Measurements from ENCODE around the gene CCDC102B. TPM values are rescaled to one million over a fixed set of nuclear protein-coding genes. Genes with fewer than 3 reads are reported as not detected.
A peak's percentile ranks its signal among the peaks of the same experiment; 100 is the strongest.

The CCDC102B gene
- total and polyA plus RNA-seq, 2 experiments from 2014 or later, result 1.3 to 2.1 TPM

GRCh38 chr18:68800075-68800474 lies 2.2 kb downstream of the CCDC102B start:
- H3F3A ChIP-seq (replicated peaks; ENCODE audit: low read depth), result no peaks in the 10 kb centered on the region
- H3K27me3 ChIP-seq (ENCODE audit: insufficient read depth), result no peaks in the 10 kb centered on the region
- Mint-ChIP-seq H3K4me3 (no peak overlapping the region), H3K36me3 (ENCODE audit: low read depth) (no peaks in the 10 kb centered on the region), H3K27me3 (ENCODE audit: insufficient read depth, low read depth, poor library complexity) (no peaks in the 10 kb centered on the region), H3K27ac (peak overlapping the region; percentile 2; the same call in 1 of the 2 replicates), H3K4me1 (peaks cover 13% of the 10 kb centered on the region; the same call in 2 of the 3 replicates), H3K9me3 (no peaks in the 10 kb centered on the region)
- H3K4me3 ChIP-seq, result no peak overlapping the region
- H3K36me3 ChIP-seq (ENCODE audit: insufficient read depth), result no peaks in the 10 kb centered on the region
- H3K4me2 ChIP-seq, result no peak overlapping the region
- no peak; the same call in 2 of the 3 replicates for ATAC-seq
- DNase-seq (ENCODE audit: low spot score), result peak; percentile 59
- H2AFZ ChIP-seq, result no peak overlapping the region
- 0 out of 2 replicates have a peak, but pooled peaks cover 7% of the 10 kb centered on the region for H3K4me1 ChIP-seq (ENCODE audit: insufficient read depth)
- no peak overlapping the region for H3K27ac ChIP-seq (ENCODE audit: low read depth)
- no peaks in the 10 kb centered on the region for H4K20me1 ChIP-seq (replicated peaks; ENCODE audit: insufficient read depth)
- no peak for TF ChIP-seq EZH2phosphoT487 (IDR thresholded peaks at IDR 0.05; ENCODE audit: unreplicated experiment)
- no peak for TF ChIP-seq REST (IDR thresholded peaks at IDR 0.05; ENCODE audit: unreplicated experiment)
- no peak for TF ChIP-seq POLR2AphosphoS5 (IDR thresholded peaks at IDR 0.05; ENCODE audit: low read depth)
- no peak for TF ChIP-seq CREB1 (CRISPR knock-in tag; IDR thresholded peaks at IDR 0.05; ENCODE audit: low read depth)
- no peak for TF ChIP-seq STAT1 (IDR thresholded peaks at IDR 0.05; ENCODE audit: unreplicated experiment)
- TF ChIP-seq ZNF331 (CRISPR knock-in tag; IDR thresholded peaks at IDR 0.05; ENCODE audit: low read depth), result no peak
- TF ChIP-seq ZNF114 (CRISPR knock-in tag; IDR thresholded peaks at IDR 0.05), result no peak
- TF ChIP-seq ZNF462 (CRISPR knock-in tag; IDR thresholded peaks at IDR 0.05), result no peak
- TF ChIP-seq NANOG (IDR thresholded peaks at IDR 0.05; ENCODE audit: borderline replicate concordance), result no peak
- TF ChIP-seq CTCF (conservative IDR thresholded peaks at IDR 0.05; ENCODE audit: low read depth in 2 of 2), result no peak
- TF ChIP-seq ETS1 (IDR thresholded peaks at IDR 0.05), result no peak
- TF ChIP-seq JUNB (IDR thresholded peaks at IDR 0.05; ENCODE audit: unreplicated experiment), result no peak
- no peak for TF ChIP-seq EZH2 (IDR thresholded peaks at IDR 0.05; ENCODE audit: low read depth, unreplicated experiment)
- H3K9me2 ChIP-seq (ENCODE audit: insufficient read depth), result peaks cover 13% of the 10 kb centered on the region
- no peaks in the 10 kb centered on the region for H3K79me2 ChIP-seq (replicated peaks; ENCODE audit: insufficient read depth)
